SJSA1 (cell line): ENCODE data around the gene LHX6. TPM values are rescaled to one million over a fixed set of nuclear protein-coding genes. Genes with fewer than 3 reads are reported as not detected.

ENCODE experiments used
- DNase-seq, 2 experiments: peaks; one replicate each; pipeline ENCODE4 v3.0.0-alpha.2; 2015 to 2020; ENCODE audit warnings: low spot score in 2 of 2, low read depth in 1 of 2
- H3K27ac ChIP-seq: fragments of 250-450 bp; sonication (Bioruptor Pico); 2 replicates; pipeline ENCODE4 v1.5.1; 2020; ENCODE audit warnings: mild to moderate bottlenecking, moderate library complexity
- H3K27me3 ChIP-seq: fragments of 250-450 bp; sonication (Bioruptor Pico); replicated peaks from 2 replicates; pipeline ENCODE4 v1.5.1; 2020; ENCODE audit warnings: mild to moderate bottlenecking, moderate library complexity
- H3K36me3 ChIP-seq: fragments of 250-450 bp; sonication (Bioruptor Pico); 2 replicates; pipeline ENCODE4 v1.5.1; 2020; ENCODE audit warnings: mild to moderate bottlenecking
- H3K4me1 ChIP-seq: fragments of 250-450 bp; sonication (Bioruptor Pico); replicated peaks from 2 replicates; pipeline ENCODE4 v1.6.1; 2021; ENCODE audit warnings: mild to moderate bottlenecking
- H3K4me3 ChIP-seq: fragments of 250-450 bp; sonication (Bioruptor Pico); 2 replicates; pipeline ENCODE4 v1.5.1; 2020; ENCODE audit warnings: mild to moderate bottlenecking
- H3K9me3 ChIP-seq: fragments of 250-450 bp; sonication (Bioruptor Pico); replicated peaks from 2 replicates; pipeline ENCODE4 v1.5.1; 2020; ENCODE audit warnings: mild to moderate bottlenecking
- total RNA-seq: library from RNA; depleted of rRNA; stranded (reverse); fragments of >200 nt; shearing (Covaris generic); gene quantifications from 2 replicates; pipeline ENCODE4 v1.2.3, GENCODE V29; 2014

LHX6 gene
- total RNA-seq, 1 experiment from 2014 or later = 6.4 TPM

DNA sequence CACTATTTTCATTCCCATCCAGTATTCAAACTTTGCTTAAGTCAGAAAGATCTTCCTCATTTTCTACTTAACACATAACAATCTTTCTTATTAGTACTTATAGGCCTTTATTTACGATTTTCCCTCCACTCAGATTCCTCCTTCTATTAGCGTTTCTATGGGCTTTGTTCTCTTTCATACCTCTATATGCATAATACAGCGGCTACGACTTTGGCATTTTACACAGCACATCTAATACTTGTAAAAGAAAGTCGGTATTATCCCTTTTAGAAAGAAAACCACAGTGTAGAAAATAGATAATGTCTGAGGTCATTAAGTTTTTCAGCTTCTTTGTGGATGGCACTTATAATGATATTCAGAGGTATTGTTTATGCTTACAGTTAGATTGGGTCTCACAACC is 27.4 kb upstream of the LHX6 start:
- no peak for DNase-seq
- Histone ChIP-seq H3K9me3 (no peaks in the 10 kb centered on the region), H3K27ac (no peak overlapping the region), H3K4me1 (peaks cover 14% of the 10 kb centered on the region), H3K36me3 (peaks cover 64% of the 10 kb centered on the region), H3K27me3 (no peaks in the 10 kb centered on the region), H3K4me3 (no peak overlapping the region)

GRCh38 chr9:122254761-122255160 is 26.0 kb upstream of the LHX6 start:
- Histone ChIP-seq H3K4me3 (no peak overlapping the region), H3K27ac (no peak overlapping the region), H3K36me3 (peaks cover 58% of the 10 kb centered on the region), H3K4me1 (peaks cover 14% of the 10 kb centered on the region), H3K27me3 (no peaks in the 10 kb centered on the region), H3K9me3 (no peaks in the 10 kb centered on the region)
- no peak for DNase-seq

- Histone ChIP-seq H3K4me3 (no peak overlapping the region), H3K27me3 (no peaks in the 10 kb centered on the region), H3K9me3 (no peaks in the 10 kb centered on the region), H3K36me3 (peaks cover 51% of the 10 kb centered on the region), H3K4me1 (peaks cover 14% of the 10 kb centered on the region), H3K27ac (0 out of 2 replicates have a peak overlapping the region, but pooled peaks have one; percentile 12)
- DNase-seq = no peak
Observed at GRCh38 chr9:122252796-122253195, 24.0 kb upstream of the LHX6 start.

- no peaks in the 10 kb centered on the region for H3K27me3 ChIP-seq
- no peaks in the 10 kb centered on the region for H3K9me3 ChIP-seq
- DNase-seq = no peak
- no peak overlapping the region for H3K4me3 ChIP-seq
- no peak overlapping the region for H3K27ac ChIP-seq
- peaks cover 57% of the 10 kb centered on the region for H3K36me3 ChIP-seq
- H3K4me1 ChIP-seq = peaks cover 14% of the 10 kb centered on the region
Observed at GRCh38 chr9:122251351-122251750, 22.6 kb upstream of the LHX6 start.

DNA sequence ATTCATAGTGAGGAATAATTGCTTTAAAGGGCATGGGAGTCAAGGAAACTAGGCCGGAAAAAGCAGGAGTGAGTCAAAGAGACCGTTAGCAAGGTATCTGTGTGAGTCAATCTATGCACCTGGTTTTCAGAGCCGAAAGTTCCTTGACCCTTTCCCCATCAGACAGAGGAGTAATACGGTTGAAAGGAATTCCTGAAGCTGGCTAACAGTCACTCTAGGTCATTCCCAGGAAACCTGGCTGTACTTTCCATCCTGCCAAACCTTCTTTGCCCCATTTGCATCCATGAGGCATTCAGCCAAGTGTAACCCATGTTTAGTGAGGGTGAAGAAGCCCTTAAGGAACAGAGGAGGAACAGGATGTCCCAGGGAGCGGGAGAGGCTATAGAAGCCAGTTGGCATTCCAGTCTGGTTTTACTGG is 19.7 kb upstream of the LHX6 start:
- no peak for DNase-seq
- no peaks in the 10 kb centered on the region for H3K9me3 ChIP-seq
- H3K4me3 ChIP-seq = no peak overlapping the region
- peaks cover 67% of the 10 kb centered on the region for H3K36me3 ChIP-seq
- no peaks in the 10 kb centered on the region for H3K27me3 ChIP-seq
- H3K27ac ChIP-seq = no peak overlapping the region
- peaks cover 8% of the 10 kb centered on the region for H3K4me1 ChIP-seq

GRCh38 chr9:122246666-122247065 is 17.9 kb upstream of the LHX6 start:
- H3K9me3 ChIP-seq = no peaks in the 10 kb centered on the region
- no peak overlapping the region for H3K4me3 ChIP-seq
- no peaks in the 10 kb centered on the region; the same call in 1 of the 2 replicates for H3K4me1 ChIP-seq
- no peak for DNase-seq
- H3K27ac ChIP-seq = no peak overlapping the region
- H3K36me3 ChIP-seq = peaks cover 69% of the 10 kb centered on the region
- H3K27me3 ChIP-seq = no peaks in the 10 kb centered on the region

DNA sequence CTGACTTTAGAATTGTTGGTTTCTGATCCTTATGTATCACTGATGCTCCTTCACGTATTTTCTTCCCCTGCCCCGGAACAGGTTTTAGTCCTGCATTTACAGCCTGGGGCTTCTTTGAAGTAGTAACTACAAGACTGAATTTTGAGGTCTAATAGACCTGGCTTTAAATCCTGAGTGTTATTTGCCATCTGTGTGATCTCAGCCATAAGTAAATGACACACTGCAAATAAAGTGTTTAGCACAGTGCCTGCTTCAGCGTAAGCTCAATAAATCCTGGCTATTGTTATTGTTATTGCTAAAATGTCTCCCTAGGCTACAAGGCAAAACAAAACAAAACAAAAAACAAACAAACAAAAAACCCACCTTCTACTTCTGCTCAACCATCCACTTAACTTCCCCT is 15.6 kb upstream of the LHX6 start:
- H3K27me3 ChIP-seq = no peaks in the 10 kb centered on the region
- no peak overlapping the region for H3K27ac ChIP-seq
- no peaks in the 10 kb centered on the region for H3K4me1 ChIP-seq
- DNase-seq = no peak
- H3K36me3 ChIP-seq = peaks cover 71% of the 10 kb centered on the region
- H3K9me3 ChIP-seq = no peaks in the 10 kb centered on the region
- no peak overlapping the region for H3K4me3 ChIP-seq

DNA sequence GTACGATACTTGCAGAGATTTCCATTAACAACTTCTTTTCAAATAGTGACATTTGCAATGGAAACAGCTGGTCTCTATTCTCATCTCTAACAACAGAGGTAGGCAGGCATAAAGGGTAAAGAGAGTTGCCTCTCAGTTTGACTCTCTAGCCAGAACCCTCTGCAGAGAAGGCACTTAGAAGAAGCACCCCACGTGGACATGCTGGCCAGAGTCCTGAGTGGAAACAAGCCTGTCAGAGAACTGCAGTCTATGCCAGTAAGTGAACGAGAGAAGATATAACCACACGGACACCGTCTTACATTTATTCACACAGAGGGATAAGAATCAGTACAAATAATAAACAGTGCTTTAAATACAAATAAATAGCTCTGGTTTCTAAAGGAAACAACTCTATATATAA is 11.0 kb upstream of the LHX6 start:
- Histone ChIP-seq H3K4me1 (no peaks in the 10 kb centered on the region), H3K4me3 (no peak overlapping the region), H3K27ac (no peak overlapping the region), H3K36me3 (peaks cover 42% of the 10 kb centered on the region), H3K9me3 (no peaks in the 10 kb centered on the region), H3K27me3 (no peaks in the 10 kb centered on the region)
- no peak for DNase-seq

DNA sequence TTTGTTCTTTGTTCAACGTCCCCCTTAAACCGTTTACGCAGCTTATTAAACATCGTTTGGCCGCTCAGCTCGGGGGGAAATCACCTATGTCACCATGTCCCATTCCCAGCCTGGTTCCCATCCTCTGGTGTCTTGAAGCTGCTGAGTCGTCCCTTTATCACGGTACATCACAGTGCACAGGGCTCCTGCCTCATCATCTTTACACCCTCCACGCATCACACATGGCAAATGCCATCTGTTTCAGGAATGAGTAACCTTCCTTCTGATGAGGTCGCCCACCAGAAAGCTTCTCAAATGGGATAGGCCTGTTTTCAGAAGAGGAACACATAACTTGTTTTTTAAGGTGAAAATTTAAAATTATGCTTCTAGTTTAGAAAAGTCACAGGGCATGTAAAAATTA is 7.9 kb upstream of the LHX6 start:
- peaks cover 16% of the 10 kb centered on the region for H3K36me3 ChIP-seq
- no peaks in the 10 kb centered on the region for H3K9me3 ChIP-seq
- no peak overlapping the region for H3K4me3 ChIP-seq
- no peaks in the 10 kb centered on the region for H3K4me1 ChIP-seq
- H3K27ac ChIP-seq = no peak overlapping the region
- DNase-seq = no peak
- H3K27me3 ChIP-seq = no peaks in the 10 kb centered on the region

GRCh38 chr9:122234022-122234748 is 5.4 kb upstream of the LHX6 start:
- no peak overlapping the region for H3K4me3 ChIP-seq
- peaks cover 6% of the 10 kb centered on the region for H3K4me1 ChIP-seq
- H3K9me3 ChIP-seq = no peaks in the 10 kb centered on the region
- H3K36me3 ChIP-seq = no peaks in the 10 kb centered on the region
- DNase-seq = no peak
- H3K27ac ChIP-seq = no peak overlapping the region
- no peaks in the 10 kb centered on the region for H3K27me3 ChIP-seq

GRCh38 chr9:122232796-122233306 is 4.1 kb upstream of the LHX6 start:
- no peak for DNase-seq
- peaks cover 12% of the 10 kb centered on the region for H3K4me1 ChIP-seq
- no peaks in the 10 kb centered on the region for H3K9me3 ChIP-seq
- no peak overlapping the region for H3K27ac ChIP-seq
- no peak overlapping the region for H3K4me3 ChIP-seq
- H3K27me3 ChIP-seq = no peaks in the 10 kb centered on the region
- H3K36me3 ChIP-seq = no peaks in the 10 kb centered on the region

DNA sequence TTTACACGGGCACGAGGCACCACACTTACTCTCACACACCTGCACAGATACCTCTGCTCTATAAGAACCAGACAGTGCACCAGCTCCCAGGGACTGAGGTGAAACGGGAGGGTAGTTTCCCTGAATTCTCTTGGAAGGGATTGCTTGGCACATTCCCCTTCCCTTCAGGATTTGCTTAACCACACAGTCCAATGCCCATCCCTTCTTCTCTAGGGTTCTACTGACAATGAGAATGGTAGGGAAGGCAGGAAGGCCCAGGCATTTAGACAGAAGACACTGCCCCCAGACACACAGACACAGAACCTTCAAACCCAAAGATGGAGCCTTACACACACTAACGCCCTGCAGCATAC is 704 bp upstream of the LHX6 start:
- Histone ChIP-seq H3K27ac (no peak overlapping the region), H3K27me3 (no peaks in the 10 kb centered on the region), H3K4me1 (peaks cover 12% of the 10 kb centered on the region), H3K9me3 (no peaks in the 10 kb centered on the region), H3K4me3 (peak overlapping the region; percentile 75; the same call in 1 of the 2 replicates), H3K36me3 (peaks cover 11% of the 10 kb centered on the region; the same call in 1 of the 2 replicates)
- no peak for DNase-seq

- H3K36me3 ChIP-seq = peaks cover 11% of the 10 kb centered on the region; the same call in 1 of the 2 replicates
- H3K4me3 ChIP-seq = peak overlapping the region; percentile 75
- H3K9me3 ChIP-seq = no peaks in the 10 kb centered on the region
- H3K4me1 ChIP-seq = peaks cover 12% of the 10 kb centered on the region
- DNase-seq = peak in 1 of 2 experiments; percentile 31
- no peaks in the 10 kb centered on the region for H3K27me3 ChIP-seq
- H3K27ac ChIP-seq = no peak overlapping the region
Observed at GRCh38 chr9:122228191-122228567, 578 bp downstream of the LHX6 start.

GRCh38 chr9:122227575-122227900 is 1.2 kb downstream of the LHX6 start:
- Histone ChIP-seq H3K4me3 (no peak overlapping the region), H3K4me1 (peaks cover 12% of the 10 kb centered on the region), H3K36me3 (peaks cover 11% of the 10 kb centered on the region; the same call in 1 of the 2 replicates), H3K27me3 (no peaks in the 10 kb centered on the region), H3K27ac (no peak overlapping the region), H3K9me3 (no peaks in the 10 kb centered on the region)
- DNase-seq = no peak
